HG02981 (cell line): ENCODE results near the gene SLAMF6.
"Not testable (repeated sequence)": the region's sequence is repeated elsewhere in the genome, so short reads cannot be mapped to it uniquely, and the experiment has no call there.

Experiments used
- ATAC-seq: cut with Tn5 transposase; IDR thresholded peaks from one replicate; pipeline ENCODE4 v1.9.1; 2021; ENCODE audit warnings: mild to moderate bottlenecking, moderate library complexity; ENCODE audit not compliant: unreplicated experiment

Gene SLAMF6

GRCh38 chr1:160522622-160523345 lies at the start of gene SLAMF6:
Gene SLAMF6 (minus strand): TSS chr1:160523255. CDS start chr1:160523192, 63 bp downstream.
- ATAC-seq = no peak

DNA sequence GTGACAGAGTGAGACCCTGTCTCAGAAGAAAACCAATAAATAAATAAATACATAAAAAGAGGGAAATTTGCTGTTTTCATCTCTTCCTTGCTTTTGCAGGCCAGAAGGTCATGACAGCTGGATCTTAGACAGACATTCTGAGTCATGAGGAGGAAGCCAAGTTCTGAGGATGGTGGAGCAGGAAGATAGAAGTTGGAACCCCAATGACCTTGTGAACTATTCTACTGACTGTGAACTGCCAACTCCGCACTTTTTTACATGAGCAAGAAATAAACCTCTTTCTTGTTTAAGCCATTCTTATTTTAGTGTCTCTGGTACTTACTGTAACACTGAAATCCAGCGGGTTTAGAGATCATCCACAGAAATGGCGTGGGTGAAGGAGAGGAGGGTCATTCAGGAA lies 47.8 kb upstream of the SLAMF6 start:
- no peak for ATAC-seq

- no peak for ATAC-seq
Observed at GRCh38 chr1:160569806-160570205, 46.8 kb upstream of the SLAMF6 start.

DNA sequence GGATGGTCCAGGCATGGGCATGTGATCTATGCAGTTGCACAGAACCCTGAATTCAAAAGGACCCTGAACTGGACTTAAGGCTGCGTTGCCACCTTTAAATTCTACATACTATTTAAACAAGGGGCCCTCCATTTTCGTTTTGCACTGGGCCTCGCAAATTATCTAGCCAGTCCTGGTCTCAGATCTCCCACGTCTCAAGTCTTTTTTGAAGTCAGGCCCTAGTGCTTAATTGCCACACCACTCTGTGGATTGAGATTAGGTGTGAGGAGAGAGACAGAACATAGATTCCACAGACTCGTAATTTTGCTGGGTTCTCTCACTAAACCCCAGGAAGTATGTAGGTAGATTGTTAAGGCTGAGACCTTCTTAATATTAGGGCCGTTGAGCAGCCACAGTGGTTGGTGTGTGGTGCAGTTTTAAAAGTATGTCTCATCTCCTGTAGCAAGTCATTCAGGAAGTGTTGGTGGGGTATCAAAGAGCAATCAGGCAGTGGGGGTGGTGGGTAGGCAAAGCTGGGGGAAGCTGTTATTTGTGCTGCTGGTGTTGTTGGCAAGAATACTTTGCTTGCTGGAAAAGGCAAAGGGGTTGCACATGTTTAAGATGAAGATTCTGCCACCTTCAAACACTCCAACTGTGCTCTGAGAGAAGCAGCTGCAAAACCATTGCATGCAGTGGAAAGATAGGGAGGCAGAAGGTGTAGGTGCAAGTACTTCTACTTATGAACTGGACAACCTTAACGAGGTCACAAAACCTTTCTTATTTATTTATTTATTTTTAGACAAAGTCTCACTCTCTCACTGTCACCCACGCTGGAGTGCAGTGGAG lies 45.0 kb upstream of the SLAMF6 start:
- ATAC-seq = no peak

DNA sequence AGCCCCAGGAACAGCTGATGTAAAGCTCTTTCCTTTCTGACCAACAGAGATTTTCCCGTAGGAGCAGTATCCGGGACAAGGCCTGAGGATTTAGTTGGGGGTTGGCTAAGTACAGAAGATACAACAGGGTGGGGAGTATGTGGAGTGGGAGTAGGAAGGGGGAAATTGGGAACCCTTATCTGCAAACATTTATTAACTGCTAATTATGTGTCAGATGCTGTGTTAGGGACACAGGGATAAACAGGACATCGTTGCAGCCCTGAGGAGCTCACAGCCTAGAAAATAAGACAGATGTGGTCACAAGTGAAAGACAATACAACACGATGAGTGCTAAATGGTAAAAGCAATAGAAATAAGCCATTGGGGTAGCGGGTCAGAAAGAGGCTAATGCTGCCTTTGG lies 44.3 kb upstream of the SLAMF6 start:
- no peak for ATAC-seq

DNA sequence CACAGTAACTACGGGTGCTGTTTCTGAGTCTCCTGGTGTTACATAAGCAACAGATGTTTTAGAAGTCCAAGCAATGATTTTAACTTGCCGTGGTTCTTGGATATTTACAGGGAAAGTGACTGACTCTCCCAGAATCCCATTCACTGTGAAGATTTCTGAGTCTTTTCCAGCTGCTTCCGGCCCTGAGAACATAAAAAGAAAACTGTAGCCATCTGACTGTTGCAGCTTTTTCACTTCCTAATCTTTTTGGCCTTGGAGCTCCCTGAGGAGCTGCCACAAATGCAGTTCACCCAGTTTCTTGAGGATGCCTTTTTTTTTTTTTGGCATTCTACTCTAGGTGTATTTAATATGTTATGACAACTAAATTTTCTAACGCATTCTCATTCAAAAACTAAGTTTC lies 42.5 kb upstream of the SLAMF6 start:
- no peak for ATAC-seq

GRCh38 chr1:160563230-160563629 lies 40.2 kb upstream of the SLAMF6 start:
- not testable (repeated sequence) for ATAC-seq

- ATAC-seq = not testable (repeated sequence)
Observed at GRCh38 chr1:160562745-160563144, 39.7 kb upstream of the SLAMF6 start.

DNA sequence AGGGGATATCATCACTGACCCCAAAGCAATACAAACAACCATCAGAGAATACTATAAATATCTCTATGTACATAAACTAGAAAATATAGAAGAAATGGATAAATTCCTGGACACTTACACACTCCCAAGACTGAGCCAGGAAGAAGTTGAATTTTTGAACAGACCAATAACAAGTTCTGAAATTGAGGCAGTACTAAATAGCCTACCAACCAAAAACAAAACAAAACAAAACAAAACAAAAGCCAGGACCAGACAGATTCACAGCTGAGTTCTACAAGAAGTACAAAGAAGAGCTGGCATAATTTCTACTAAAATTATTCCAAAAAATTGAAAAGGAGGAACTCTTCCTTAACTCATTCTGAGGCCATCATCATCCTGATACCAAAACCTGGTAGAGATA lies 37.8 kb upstream of the SLAMF6 start:
- ATAC-seq = no peak

GRCh38 chr1:160560045-160560705 lies 37.1 kb upstream of the SLAMF6 start:
- ATAC-seq = no peak

DNA sequence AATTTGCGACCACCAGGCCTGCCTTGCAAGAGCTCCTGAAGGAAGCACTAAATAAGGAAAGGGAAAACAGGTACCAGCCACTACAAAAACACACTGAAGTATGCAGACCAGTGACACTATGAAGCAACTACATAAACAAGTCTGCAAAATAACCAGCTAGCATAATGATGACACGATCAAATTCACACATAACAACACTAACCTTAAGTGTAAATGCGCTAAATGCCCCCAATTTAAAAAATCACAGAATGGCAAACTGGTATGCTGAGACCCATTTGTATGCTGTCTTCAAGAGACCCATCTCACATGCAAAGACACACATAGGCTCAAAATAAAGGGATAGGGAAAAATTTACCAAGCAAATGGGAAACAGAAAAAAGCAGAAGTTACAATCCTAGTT lies 36.4 kb upstream of the SLAMF6 start:
- not testable (repeated sequence) for ATAC-seq

- ATAC-seq = no peak
Observed at GRCh38 chr1:160558660-160559380, 35.8 kb upstream of the SLAMF6 start.

DNA sequence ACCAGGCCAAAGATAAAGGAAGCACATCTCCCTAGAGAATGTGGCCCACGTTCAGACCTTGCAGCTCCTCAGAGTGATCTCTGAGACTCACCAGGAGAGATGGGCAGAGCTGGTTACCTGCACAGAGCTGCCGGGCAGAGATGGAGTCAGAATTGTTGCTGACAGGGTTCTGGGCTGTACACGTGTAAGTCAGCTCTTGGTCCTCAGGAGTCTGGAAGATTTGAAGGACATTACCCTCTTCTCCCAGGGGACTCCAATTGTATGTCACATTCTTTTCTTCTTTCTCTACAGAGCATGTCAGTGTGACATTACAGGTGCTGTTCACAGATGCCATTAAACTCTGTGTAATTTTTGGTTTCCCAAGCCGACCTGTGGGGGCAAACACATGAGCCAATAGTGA lies 30.7 kb upstream of the SLAMF6 start:
- ATAC-seq = no peak

- ATAC-seq = no peak
Observed at GRCh38 chr1:160552425-160552824, 29.4 kb upstream of the SLAMF6 start.

GRCh38 chr1:160550572-160551034 lies 27.5 kb upstream of the SLAMF6 start:
- no peak for ATAC-seq

- no peak for ATAC-seq
Observed at GRCh38 chr1:160549665-160550006, 26.6 kb upstream of the SLAMF6 start.

- ATAC-seq = peak; percentile 51
Observed at GRCh38 chr1:160548960-160549664, 26.1 kb upstream of the SLAMF6 start.

GRCh38 chr1:160548183-160548582 lies 25.1 kb upstream of the SLAMF6 start:
- ATAC-seq = peak; percentile 38

- ATAC-seq = no peak
Observed at GRCh38 chr1:160547422-160547821, 24.4 kb upstream of the SLAMF6 start.

DNA sequence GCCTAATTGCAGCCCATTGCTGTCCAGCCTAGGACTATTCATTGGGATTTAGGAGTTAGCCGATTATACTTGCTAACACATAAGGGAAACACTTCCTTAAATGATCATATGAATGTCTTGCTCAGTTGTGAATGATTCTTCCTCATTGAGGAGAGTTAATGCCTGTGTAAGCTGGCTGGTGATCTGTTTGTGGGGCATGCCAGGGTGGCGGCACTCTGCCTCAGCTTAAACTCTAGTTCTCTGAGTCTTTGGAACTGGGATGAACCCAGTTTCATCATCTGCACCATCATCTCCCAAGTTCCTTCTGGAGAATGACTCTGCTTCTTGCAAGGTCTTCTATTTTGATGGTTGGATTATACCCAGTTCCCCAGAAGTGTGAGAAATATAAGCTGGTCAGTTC lies 23.9 kb upstream of the SLAMF6 start:
- no peak for ATAC-seq
